GM15510 (cell line): ENCODE results near the gene MRPS27.

Experiments
- POLR2A ChIP-seq: IDR thresholded peaks from 3 replicates; pipeline ENCODE4 v1.6.1; 2011; ENCODE audit warnings: borderline replicate concordance; ENCODE audit not compliant: insufficient read length; ENCODE audit errors: extremely low read depth

MRPS27 gene

GRCh38 chr5:72203251-72203845, 116.7 kb downstream of the MRPS27 start:
- TF ChIP-seq POLR2A = no peak

GRCh38 chr5:72202331-72202825, 117.7 kb downstream of the MRPS27 start:
- no peak for TF ChIP-seq POLR2A

DNA sequence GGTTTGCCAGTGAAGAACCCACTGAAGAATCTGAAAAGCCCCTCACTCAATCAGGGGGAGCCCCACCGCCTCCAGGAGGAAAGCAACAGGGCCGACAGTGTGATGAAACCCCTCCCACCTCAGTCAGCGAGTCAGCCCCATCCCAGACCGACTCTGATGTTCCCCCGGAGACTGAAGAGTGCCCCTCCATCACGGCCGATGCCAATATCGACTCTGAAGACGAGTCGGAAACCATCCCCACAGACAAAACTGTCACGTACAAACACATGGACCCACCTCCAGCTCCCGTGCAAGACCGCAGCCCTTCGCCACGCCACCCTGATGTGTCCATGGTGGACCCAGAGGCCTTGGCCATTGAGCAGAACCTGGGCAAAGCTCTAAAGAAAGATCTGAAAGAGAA, 120.4 kb downstream of the MRPS27 start:
- TF ChIP-seq POLR2A = no peak

DNA sequence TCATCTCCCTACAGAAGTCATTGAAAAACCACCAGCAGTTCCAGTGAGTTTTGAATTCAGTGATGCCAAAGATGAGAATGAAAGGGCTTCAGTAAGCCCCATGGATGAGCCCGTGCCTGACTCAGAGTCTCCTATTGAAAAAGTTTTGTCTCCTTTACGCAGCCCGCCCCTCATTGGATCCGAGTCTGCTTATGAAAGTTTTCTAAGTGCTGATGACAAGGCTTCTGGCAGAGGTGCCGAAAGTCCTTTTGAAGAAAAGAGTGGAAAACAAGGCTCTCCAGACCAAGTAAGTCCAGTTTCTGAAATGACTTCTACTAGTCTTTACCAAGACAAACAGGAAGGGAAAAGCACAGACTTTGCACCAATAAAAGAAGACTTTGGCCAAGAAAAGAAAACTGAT, 122.6 kb downstream of the MRPS27 start:
- no peak for TF ChIP-seq POLR2A

DNA sequence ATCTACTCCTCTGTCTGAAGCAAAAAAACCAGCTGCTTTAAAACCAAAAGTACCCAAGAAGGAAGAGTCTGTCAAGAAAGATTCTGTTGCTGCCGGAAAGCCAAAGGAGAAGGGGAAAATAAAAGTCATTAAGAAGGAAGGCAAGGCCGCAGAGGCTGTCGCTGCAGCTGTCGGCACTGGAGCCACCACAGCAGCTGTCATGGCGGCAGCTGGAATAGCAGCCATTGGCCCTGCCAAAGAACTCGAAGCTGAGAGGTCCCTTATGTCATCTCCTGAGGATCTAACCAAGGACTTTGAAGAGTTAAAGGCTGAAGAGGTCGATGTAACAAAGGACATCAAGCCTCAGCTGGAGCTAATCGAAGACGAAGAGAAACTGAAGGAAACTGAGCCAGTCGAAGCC, 124.5 kb downstream of the MRPS27 start:
- no peak for TF ChIP-seq POLR2A

DNA sequence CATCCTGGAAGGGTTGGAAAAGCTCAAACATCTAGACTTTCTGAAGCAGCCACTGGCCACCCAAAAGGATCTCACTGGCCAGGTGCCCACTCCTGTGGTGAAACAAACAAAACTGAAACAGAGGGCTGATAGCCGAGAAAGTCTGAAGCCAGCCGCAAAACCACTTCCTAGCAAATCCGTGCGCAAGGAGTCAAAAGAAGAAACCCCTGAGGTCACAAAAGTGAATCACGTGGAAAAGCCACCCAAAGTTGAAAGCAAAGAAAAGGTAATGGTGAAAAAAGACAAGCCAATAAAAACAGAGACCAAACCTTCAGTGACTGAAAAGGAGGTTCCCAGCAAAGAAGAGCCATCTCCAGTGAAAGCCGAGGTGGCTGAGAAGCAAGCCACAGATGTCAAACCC, 125.2 kb downstream of the MRPS27 start:
- no peak for TF ChIP-seq POLR2A

DNA sequence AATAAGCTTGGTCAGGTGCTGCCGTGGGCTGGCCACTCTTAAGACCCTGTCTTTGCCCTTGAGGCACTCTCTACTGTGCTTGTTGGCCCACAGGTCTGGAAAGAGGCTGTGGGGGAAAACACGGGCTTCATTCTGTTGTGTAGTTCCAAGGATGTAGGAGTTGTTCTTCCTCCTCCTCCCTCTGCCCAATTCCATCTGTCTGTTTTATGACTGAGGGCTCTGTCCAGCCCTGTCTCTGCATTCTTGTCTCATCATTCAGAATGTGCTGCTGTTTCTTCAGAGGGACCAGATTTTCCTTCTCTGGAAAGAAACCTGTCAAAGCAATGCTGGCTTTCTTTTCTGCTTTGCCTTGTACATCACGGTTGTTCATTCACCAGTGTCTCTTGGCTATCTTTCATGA, 128.6 kb downstream of the MRPS27 start:
- TF ChIP-seq POLR2A = no peak

- no peak for TF ChIP-seq POLR2A
Observed at GRCh38 chr5:72189146-72189545, 130.9 kb downstream of the MRPS27 start.

DNA sequence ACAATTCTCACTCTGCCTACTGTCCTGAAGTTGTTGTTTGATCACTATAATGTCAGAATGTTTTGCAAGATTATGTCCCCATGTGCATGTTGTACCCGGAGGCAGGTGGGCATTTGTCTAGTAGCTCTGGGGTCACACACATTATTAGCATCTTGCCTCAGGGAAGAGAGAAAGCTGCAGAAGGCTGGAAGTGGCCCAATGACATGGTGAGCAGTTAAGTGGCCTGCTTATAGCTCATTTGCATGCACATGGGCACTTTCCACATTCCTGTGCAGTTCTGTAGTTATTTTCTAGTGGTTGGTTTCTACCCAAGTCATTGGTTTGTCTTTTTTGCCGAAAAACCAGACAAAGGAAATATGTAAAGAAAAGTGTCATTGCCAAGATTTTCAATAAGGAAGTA, 131.9 kb downstream of the MRPS27 start:
- no peak for TF ChIP-seq POLR2A

GRCh38 chr5:72187388-72188075, 132.5 kb downstream of the MRPS27 start:
- TF ChIP-seq POLR2A = no peak

GRCh38 chr5:72185496-72186329, 134.3 kb downstream of the MRPS27 start:
- TF ChIP-seq POLR2A = no peak

- TF ChIP-seq POLR2A = no peak
Observed at GRCh38 chr5:72184408-72184807, 135.6 kb downstream of the MRPS27 start.

DNA sequence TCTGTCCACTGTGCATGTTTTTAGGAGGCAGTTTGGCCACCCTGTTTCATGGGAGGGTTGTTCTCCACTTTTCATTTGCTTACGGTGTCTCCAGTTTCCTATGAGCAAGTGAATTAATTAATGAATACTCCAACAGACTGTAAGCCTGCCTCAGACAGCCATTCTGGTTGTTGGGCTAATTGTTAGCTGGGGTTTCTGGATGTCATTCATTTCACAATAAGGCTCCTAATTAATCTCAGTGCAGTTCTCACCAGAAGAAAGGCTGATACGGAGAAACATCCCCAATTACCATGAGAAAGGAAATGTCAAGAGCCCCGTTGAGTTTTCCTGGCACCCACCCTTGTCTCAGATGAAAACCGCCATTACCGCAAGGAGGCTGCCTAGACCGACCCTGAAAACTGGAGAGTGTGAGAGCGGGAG, 136.9 kb downstream of the MRPS27 start:
- TF ChIP-seq POLR2A = no peak

DNA sequence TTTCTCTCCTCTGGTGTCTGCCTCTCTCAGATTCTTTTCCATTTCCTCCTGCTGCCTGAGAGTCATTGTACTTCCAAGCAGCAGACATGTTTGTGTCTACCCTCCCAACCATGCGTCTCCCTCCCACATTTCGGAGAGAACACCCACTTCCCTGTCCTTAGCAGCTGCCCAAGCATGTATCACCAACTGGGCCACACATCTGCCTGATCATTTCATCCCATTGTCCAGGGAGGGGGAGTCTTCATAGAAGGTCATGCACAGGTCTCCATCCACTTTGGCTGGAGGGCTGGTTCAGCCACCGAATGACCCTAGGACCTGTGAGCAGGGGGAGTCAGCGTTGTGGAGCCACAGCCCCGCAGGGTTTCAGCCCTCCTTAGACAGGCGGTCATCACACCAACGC, 137.4 kb downstream of the MRPS27 start:
- TF ChIP-seq POLR2A = no peak

DNA sequence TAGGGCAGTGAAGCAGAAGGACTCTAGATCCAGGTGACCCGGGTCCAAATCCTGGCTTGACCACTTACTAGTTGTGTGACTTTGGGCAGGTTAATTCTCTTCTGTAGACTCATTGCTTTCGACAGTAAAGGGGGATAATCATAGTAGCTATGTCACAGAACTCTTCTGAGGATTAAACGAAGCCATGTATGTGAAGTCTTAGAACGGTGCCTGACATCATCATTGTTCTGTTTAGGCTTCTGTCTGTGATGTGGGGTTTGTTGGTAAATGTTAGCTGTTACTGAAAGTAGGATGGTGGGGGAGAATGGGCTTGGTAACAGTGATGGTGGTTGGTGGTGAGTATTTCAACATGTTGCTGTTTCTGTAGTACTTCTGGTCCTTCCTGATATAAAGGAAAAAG, 139.1 kb downstream of the MRPS27 start:
- TF ChIP-seq POLR2A = no peak
